HG02610 (cell line): Measurements from ENCODE around the gene PRTN3.

Experiments used
- ATAC-seq: cut with Tn5 transposase; IDR thresholded peaks from one replicate; pipeline ENCODE4 v1.9.1; 2021; ENCODE audit warnings: mild to moderate bottlenecking, moderate library complexity; ENCODE audit not compliant: unreplicated experiment

Gene PRTN3

GRCh38 chr19:803099-803561 is 37.7 kb upstream of the PRTN3 start:
- no peak for ATAC-seq

DNA sequence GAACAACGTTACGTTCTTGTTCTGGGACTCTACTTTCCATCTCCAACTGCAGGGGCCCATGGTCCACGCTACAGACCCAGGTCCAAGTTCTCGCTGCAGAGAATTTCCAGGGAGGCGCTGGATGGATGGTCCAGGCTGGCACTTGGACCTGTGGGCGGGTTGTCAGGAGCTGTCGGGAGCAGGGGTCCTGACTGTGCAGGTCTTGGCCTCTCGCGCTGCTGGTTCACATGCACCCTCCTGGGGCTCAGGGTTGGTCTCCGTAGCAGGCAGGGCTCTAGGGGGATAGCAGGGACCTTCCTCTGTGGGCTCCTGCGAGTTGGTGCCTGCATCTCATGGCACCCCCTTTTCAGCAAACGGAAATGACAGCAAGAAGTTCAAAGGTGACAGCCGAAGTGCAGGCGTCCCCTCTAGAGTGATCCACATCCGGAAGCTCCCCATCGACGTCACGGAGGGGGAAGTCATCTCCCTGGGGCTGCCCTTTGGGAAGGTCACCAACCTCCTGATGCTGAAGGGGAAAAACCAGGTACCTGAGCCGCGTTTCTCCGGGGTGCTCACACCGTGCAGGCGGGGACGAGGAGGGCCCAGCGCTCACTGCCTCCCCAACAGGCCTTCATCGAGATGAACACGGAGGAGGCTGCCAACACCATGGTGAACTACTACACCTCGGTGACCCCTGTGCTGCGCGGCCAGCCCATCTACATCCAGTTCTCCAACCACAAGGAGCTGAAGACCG is 36.9 kb upstream of the PRTN3 start:
- no peak for ATAC-seq

GRCh38 chr19:804419-805165 is 36.2 kb upstream of the PRTN3 start:
- ATAC-seq: no peak

DNA sequence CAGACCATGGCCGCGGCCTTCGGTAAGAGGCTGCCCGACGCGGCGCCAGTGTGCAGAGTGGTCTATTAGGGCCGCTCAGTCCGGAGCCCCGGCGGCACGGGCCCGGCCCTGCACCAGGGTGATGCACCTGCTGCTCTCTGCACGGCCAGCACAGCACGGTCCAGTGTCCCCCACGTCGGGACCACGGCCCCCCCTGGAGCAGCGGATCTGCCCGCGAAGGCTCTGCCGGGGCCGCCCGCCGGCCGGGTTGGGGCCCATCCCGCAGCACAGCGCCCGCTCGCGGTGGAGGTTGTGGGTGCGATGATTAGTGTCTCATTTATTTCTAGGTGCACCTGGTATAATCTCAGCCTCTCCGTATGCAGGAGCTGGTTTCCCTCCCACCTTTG is 35.6 kb upstream of the PRTN3 start:
- ATAC-seq: no peak

DNA sequence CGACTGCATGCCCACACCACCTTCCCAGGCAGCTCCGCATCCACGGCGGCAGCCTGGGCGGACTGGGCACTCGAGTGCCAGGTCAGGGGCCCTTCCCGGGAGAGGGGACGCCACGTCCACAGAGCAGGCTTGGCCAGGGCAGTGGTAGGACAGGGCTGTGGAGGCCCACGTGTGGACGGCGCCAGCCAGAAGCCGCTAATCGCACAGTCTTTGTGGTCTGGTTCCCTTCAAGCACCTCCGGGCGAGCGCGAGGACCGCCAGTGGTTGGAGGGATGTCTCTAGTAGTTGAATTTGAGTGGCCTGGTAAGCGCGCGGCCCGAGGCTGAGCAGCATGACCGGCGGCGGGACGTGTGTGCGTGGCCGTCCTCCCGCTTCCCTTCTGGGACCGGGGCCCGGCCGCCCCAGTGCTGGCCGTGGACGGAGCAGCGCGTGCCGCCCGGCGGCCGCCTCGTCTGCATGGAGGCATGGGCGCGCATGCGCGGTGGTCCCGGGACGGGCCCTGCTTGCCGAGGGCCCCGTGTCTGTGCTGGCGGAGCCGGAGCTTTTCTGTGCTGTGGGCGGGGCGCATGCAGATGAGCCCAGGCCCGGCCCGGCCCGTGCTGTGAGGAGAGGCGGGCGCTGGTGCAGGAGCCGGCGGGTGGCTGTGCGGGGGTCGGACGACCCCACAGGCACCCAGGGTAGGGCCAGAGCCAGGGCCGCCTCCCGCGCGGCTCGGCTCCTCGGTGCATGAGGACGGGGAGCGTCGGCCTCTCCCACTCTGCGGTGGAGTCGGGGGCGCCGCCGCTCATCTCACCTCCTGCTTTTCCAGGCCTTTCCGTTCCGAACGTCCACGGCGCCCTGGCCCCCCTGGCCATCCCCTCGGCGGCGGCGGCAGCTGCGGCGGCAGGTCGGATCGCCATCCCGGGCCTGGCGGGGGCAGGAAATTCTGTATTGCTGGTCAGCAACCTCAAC is 34.9 kb upstream of the PRTN3 start:
- no peak for ATAC-seq

GRCh38 chr19:806815-807421 is 33.9 kb upstream of the PRTN3 start:
- no peak for ATAC-seq

- no peak for ATAC-seq
Observed at GRCh38 chr19:807627-808422, 33.0 kb upstream of the PRTN3 start.

DNA sequence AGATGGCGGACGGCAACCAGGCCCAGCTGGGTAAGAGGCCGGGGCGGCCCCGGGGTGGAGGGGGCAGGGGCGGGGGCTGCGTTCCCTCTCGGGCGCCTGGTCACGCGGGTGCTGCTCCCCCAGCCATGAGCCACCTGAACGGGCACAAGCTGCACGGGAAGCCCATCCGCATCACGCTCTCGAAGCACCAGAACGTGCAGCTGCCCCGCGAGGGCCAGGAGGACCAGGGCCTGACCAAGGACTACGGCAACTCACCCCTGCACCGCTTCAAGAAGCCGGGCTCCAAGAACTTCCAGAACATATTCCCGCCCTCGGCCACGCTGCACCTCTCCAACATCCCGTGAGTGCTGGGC is 32.4 kb upstream of the PRTN3 start:
- ATAC-seq: no peak

DNA sequence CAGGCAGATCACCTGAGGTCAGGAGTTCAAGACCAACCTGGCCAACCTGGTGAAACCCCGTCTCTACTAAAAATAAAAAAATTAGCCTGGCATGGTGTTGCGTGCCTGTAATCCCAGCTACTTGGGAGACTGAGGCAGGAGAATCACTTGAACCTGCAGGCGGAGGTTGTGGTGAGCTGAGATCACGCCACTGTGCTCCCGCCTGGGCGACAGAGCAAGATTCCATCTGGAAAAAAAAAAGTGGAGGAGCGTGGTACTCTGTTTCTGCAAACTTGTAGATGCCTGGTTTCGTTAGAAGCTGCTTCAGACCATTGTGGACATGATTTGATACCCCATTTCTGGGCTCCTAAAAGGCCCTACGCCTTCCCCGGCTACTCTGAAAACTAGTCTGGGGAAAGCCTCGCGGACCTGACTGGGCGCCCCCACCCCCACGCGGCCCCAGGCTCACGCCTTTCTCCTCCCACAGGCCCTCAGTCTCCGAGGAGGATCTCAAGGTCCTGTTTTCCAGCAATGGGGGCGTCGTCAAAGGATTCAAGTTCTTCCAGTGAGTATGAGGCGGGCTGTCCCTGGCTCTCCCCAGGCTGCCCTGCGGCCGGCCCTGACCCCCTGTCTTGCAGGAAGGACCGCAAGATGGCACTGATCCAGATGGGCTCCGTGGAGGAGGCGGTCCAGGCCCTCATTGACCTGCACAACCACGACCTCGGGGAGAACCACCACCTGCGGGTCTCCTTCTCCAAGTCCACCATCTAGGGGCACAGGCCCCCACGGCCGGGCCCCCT is 30.5 kb upstream of the PRTN3 start:
- ATAC-seq: no peak

DNA sequence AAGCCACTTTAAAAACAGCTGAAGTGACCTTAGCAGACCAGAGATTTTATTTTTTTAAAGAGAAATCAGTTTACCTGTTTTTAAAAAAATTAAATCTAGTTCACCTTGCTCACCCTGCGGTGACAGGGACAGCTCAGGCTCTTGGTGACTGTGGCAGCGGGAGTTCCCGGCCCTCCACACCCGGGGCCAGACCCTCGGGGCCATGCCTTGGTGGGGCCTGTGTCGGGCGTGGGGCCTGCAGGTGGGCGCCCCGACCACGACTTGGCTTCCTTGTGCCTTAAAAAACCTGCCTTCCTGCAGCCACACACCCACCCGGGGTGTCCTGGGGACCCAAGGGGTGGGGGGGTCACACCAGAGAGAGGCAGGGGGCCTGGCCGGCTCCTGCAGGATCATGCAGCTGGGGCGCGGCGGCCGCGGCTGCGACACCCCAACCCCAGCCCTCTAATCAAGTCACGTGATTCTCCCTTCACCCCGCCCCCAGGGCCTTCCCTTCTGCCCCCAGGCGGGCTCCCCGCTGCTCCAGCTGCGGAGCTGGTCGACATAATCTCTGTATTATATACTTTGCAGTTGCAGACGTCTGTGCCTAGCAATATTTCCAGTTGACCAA is 29.8 kb upstream of the PRTN3 start:
- no peak for ATAC-seq

DNA sequence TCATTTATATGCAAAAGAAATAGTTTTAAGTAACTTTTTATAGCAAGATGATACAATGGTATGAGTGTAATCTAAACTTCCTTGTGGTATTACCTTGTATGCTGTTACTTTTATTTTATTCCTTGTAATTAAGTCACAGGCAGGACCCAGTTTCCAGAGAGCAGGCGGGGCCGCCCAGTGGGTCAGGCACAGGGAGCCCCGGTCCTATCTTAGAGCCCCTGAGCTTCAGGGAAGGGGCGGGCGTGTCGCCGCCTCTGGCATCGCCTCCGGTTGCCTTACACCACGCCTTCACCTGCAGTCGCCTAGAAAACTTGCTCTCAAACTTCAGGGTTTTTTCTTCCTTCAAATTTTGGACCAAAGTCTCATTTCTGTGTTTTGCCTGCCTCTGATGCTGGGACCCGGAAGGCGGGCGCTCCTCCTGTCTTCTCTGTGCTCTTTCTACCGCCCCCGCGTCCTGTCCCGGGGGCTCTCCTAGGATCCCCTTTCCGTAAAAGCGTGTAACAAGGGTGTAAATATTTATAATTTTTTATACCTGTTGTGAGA is 29.2 kb upstream of the PRTN3 start:
- ATAC-seq: no peak

DNA sequence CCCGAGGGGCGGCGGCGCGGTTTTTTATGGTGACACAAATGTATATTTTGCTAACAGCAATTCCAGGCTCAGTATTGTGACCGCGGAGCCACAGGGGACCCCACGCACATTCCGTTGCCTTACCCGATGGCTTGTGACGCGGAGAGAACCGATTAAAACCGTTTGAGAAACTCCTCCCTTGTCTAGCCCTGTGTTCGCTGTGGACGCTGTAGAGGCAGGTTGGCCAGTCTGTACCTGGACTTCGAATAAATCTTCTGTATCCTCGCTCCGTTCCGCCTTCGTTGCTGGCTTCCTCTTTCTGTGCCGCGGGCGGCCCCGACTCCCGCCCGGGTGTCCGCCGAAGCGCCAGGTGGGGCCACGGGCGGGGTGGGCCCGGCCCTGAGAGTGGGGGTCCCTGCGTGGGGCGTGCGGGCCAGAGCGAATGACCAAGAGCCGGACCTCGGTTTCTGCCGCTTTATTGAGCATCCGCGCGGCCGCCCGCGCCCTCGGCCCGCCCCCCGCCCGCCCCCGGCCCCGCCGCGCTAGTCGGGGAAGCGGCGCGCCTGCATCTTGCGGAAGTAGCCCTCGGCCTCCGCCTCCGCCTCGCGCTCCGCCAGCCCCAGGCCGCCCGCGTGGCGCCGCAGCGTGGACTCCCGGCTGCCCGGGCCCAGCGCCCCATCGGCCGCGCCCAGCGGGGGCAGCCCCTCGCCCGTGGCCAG is 28.6 kb upstream of the PRTN3 start:
- ATAC-seq: no peak

GRCh38 chr19:812747-813218 is 28.0 kb upstream of the PRTN3 start:
- ATAC-seq: no peak

DNA sequence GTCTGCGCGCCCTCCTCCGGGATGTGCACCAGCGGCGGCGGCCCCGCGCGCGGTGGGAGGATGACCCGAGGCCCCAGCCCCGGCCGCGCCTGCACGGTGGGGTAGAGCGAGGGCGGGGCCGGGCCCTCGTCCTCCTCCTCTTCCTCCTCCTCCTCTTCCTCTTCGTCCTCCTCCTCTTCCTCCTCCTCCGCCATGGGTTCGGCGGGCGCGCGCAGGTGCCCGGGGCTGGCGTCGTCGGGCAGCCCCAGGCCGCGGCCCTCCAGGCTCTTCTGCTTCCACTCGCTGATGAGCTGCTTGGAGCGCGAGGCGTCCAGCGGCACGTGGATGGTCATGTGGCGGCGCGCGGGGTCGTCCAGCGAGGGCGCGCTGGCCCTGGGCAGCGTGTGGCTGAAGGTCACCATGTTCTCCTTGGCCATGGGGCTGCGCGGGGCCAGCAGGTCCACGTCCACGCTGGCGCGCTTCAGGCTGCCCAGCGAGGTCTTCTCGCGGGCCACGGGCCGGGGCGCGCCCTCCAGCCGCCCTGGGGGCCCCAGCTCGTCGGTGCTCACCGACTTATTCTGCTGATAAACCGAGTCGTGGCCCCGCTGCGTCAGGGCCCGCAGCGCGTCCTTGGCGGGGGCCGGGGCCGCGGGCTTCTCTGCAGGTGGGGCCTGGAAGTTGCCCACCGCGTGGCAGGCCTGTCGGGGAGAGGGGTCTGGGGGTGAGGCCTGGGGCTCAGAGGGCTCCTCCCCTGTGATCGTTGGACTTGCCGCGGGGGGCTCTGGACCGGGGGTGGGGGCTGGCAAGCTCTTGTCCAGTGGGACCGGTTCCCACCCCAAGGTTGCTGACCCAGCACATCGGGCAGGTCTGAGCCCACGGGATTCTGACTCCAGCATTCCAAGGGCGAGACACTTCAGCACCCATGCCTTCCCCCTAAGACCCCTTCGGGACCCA is 27.3 kb upstream of the PRTN3 start:
- no peak for ATAC-seq

- ATAC-seq: no peak
Observed at GRCh38 chr19:814152-815078, 26.4 kb upstream of the PRTN3 start.
